Endodermal cell (in vitro differentiated cells): ENCODE results near the gene CDADC1. TPM values are rescaled to one million over a fixed set of nuclear protein-coding genes. Genes with fewer than 3 reads are reported as not detected.

ENCODE experiments used
- DNase-seq: peaks from one replicate; pipeline ENCODE4 v3.0.0-alpha.2; 2017
- H3K27ac ChIP-seq: 2 replicates; pipeline ENCODE4 v1.5.1; 2013; ENCODE audit warnings: mild to moderate bottlenecking, low read depth, low read length, moderate library complexity
- H3K27me3 ChIP-seq: 2 replicates; pipeline ENCODE4 v1.6.1; 2013; ENCODE audit warnings: mild to moderate bottlenecking, low read length, moderate library complexity; ENCODE audit not compliant: insufficient read depth, control insufficient read depth, poor library complexity, severe bottlenecking
- H3K36me3 ChIP-seq: 2 replicates; pipeline ENCODE4 v1.7.0; 2013; ENCODE audit warnings: mild to moderate bottlenecking, low read length, moderate library complexity; ENCODE audit not compliant: control insufficient read depth, insufficient read depth
- H3K4me1 ChIP-seq: one replicate; pipeline ENCODE4 v1.7.0; 2013; ENCODE audit warnings: low read length; ENCODE audit not compliant: control insufficient read depth, insufficient read depth
- H3K4me3 ChIP-seq: 2 replicates; pipeline ENCODE4 v1.5.1; 2013; ENCODE audit warnings: mild to moderate bottlenecking, low read length, moderate library complexity
- H3K9ac ChIP-seq: 2 replicates; pipeline ENCODE4 v1.6.1; 2013; ENCODE audit warnings: mild to moderate bottlenecking, low read length, moderate library complexity; ENCODE audit not compliant: poor library complexity, severe bottlenecking; ENCODE audit errors: extremely low read depth
- H3K9me3 ChIP-seq: 2 replicates; pipeline ENCODE4 v1.6.1; 2013; ENCODE audit warnings: mild to moderate bottlenecking, low read length, moderate library complexity; ENCODE audit not compliant: control insufficient read depth
- H3K27ac Mint-ChIP-seq: 2 replicates; pipeline ENCODE4 v1.8.0; 2020; ENCODE audit warnings: mixed read lengths
- H3K27me3 Mint-ChIP-seq: 2 replicates; pipeline ENCODE4 v1.8.0; 2021; ENCODE audit warnings: mild to moderate bottlenecking, mixed read lengths; ENCODE audit not compliant: insufficient read depth
- H3K36me3 Mint-ChIP-seq: 2 replicates; pipeline ENCODE4 v1.8.0; 2020; ENCODE audit warnings: low read depth, mixed read lengths
- H3K4me1 Mint-ChIP-seq: 2 replicates; pipeline ENCODE4 v1.8.0; 2020; ENCODE audit warnings: mixed read lengths
- H3K4me3 Mint-ChIP-seq: 2 replicates; pipeline ENCODE4 v1.8.0; 2020; ENCODE audit warnings: mild to moderate bottlenecking, moderate library complexity, mixed read lengths
- H3K9me3 Mint-ChIP-seq: 2 replicates; pipeline ENCODE4 v1.8.0; 2020; ENCODE audit warnings: mild to moderate bottlenecking, mixed read lengths
- WGBS, 2 experiments: methylation state at CpG; one replicate each; pipeline versions ENCODE4 v1.1.5 to v1.1.7; 2013; ENCODE audit warnings: missing lambda C conversion rate in 2 of 2, mixed read lengths in 1 of 2; ENCODE audit not compliant: insufficient coverage in 1 of 2, insufficient read length in 1 of 2; 5-methylcytosine and 5-hydroxymethylcytosine counted together
- total RNA-seq, 2 donors: library from RNA; stranded (reverse); fragmentation: NEBNext Ultra II Directional in 1 of 2; extraction: Animal tissue kit (Norgen Biotek cat#: 25700) in 1 of 2; gene quantifications; 2 replicates in 1 of 2; 3 replicates in 1 of 2; pipeline ENCODE4 v1.2.1, GENCODE V29; 2021
- TF ChIP-seq, protein P1 (sequence below): fragments of 200-600 bp; sonication (generic); conservative IDR thresholded peaks from 2 replicates; pipeline ENCODE4 v1.5.0; 2021; ENCODE audit warnings: antibody characterized with exemption, mild to moderate bottlenecking

CDADC1 gene
- total RNA-seq, 2 donors from 2014 or later: 6.0 to 15.8 TPM

DNA sequence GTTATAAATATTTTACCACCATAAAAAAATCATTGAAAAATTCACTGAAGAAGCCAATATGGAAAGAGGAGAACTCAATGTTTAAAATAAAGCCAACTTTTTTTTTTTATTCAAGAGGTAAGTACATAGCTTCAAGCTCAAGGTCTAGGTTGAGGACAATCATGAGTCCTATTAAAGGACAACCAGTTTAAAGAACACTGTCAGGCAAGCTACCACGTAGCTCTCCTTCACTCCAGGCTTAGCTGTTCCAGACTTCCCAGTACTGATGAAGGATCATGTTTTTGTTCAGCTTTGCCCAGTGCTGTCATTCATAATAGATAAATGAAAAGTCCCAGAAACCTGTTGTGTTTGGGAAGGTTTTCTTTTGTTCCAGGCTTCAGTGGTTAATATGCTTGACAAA, 37.6 kb upstream of the CDADC1 start:
- 100% methylated on average over 1 of the region's 1 CpG for WGBS, 2 experiments
- Histone ChIP-seq H3K4me1 (no peaks in the 10 kb centered on the region), H3K27me3 (no peaks in the 10 kb centered on the region), H3K27ac (no peak overlapping the region), H3K4me3 (no peak overlapping the region), H3K9ac (no peak overlapping the region), H3K9me3 (no peaks in the 10 kb centered on the region), H3K36me3 (peaks cover 38% of the 10 kb centered on the region)
- peaks cover 29% of the 10 kb centered on the region for H3K36me3 Mint-ChIP-seq
- DNase-seq: no peak
- no peaks in the 10 kb centered on the region for H3K9me3 Mint-ChIP-seq
- peaks cover 8% of the 10 kb centered on the region for H3K4me1 Mint-ChIP-seq
- TF ChIP-seq, protein P1, sequence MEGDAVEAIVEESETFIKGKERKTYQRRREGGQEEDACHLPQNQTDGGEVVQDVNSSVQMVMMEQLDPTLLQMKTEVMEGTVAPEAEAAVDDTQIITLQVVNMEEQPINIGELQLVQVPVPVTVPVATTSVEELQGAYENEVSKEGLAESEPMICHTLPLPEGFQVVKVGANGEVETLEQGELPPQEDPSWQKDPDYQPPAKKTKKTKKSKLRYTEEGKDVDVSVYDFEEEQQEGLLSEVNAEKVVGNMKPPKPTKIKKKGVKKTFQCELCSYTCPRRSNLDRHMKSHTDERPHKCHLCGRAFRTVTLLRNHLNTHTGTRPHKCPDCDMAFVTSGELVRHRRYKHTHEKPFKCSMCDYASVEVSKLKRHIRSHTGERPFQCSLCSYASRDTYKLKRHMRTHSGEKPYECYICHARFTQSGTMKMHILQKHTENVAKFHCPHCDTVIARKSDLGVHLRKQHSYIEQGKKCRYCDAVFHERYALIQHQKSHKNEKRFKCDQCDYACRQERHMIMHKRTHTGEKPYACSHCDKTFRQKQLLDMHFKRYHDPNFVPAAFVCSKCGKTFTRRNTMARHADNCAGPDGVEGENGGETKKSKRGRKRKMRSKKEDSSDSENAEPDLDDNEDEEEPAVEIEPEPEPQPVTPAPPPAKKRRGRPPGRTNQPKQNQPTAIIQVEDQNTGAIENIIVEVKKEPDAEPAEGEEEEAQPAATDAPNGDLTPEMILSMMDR: no peak
- peaks cover 1% of the 10 kb centered on the region for H3K27me3 Mint-ChIP-seq
- no peak overlapping the region for H3K4me3 Mint-ChIP-seq
- no peak overlapping the region for H3K27ac Mint-ChIP-seq

- Mint-ChIP-seq H3K9me3 (no peaks in the 10 kb centered on the region), H3K27ac (no peak overlapping the region), H3K27me3 (peaks cover 2% of the 10 kb centered on the region), H3K4me1 (peaks cover 9% of the 10 kb centered on the region), H3K4me3 (no peak overlapping the region), H3K36me3 (peaks cover 27% of the 10 kb centered on the region)
- Histone ChIP-seq H3K4me1 (no peaks in the 10 kb centered on the region), H3K4me3 (no peak overlapping the region), H3K27me3 (no peaks in the 10 kb centered on the region), H3K27ac (no peak overlapping the region), H3K36me3 (peaks cover 34% of the 10 kb centered on the region), H3K9me3 (no peaks in the 10 kb centered on the region), H3K9ac (no peak overlapping the region)
- DNase-seq: no peak
- TF ChIP-seq, protein P1: no peak
- WGBS, 2 experiments: 93% methylated on average over 4 to 5 of the region's 5 CpGs
These were observed 37.1 kb upstream of the CDADC1 start for GRCh38 chr13:49210669-49211068.

GRCh38 chr13:49213539-49213938, 34.2 kb upstream of the CDADC1 start:
- peaks cover 17% of the 10 kb centered on the region for H3K36me3 Mint-ChIP-seq
- H3K9me3 Mint-ChIP-seq: no peaks in the 10 kb centered on the region
- no peaks in the 10 kb centered on the region for H3K4me1 ChIP-seq
- H3K27ac Mint-ChIP-seq: no peak overlapping the region
- TF ChIP-seq, protein P1: no peak
- peaks cover 29% of the 10 kb centered on the region for H3K27me3 Mint-ChIP-seq
- H3K4me1 Mint-ChIP-seq: peaks cover 23% of the 10 kb centered on the region
- H3K9me3 ChIP-seq: no peaks in the 10 kb centered on the region
- H3K27ac ChIP-seq: no peak overlapping the region
- H3K9ac ChIP-seq: no peak overlapping the region
- H3K4me3 Mint-ChIP-seq: no peak overlapping the region
- no peak for DNase-seq
- H3K36me3 ChIP-seq: peaks cover 9% of the 10 kb centered on the region
- 88% methylated on average over 1 of the region's 1 CpG; no CpG with 5 or more reads in 1 of the 2 experiments for WGBS, 2 experiments
- H3K4me3 ChIP-seq: no peak overlapping the region
- peaks cover 16% of the 10 kb centered on the region for H3K27me3 ChIP-seq
